GM12878 (cell line): Measurements from ENCODE around the gene SCGB1A1. TPM values are rescaled to one million over a fixed set of nuclear protein-coding genes. Genes with fewer than 3 reads are reported as not detected.
A peak's percentile ranks its signal among the peaks of the same experiment; 100 is the strongest.

Experiments
- ATAC-seq: fragments of 200-7000 bp; cut with Tn5 transposase; 3 replicates; pipeline ENCODE4 v1.9.1; 2020; ENCODE audit warnings: mild to moderate bottlenecking, moderate library complexity
- BruUV-seq: library from RNA; stranded (reverse); fragments of 400-500 nt; replicated peaks from 2 replicates; lab custom pipeline; 2021; lab: Mats Ljungman, UMichigan
- CTCF ChIA-PET: fragments of 300-600 bp; sonication (Branson Sonifier 250); formaldehyde crosslinking; extraction: SDS; loops from one replicate; lab custom pipeline; 2021; ENCODE audit warnings: inconsistent platforms; lab: Yijun Ruan, JAX
- POLR2A ChIA-PET: fragments of 350-600 bp; formaldehyde crosslinking; extraction: SDS; loops from one replicate; lab custom pipeline; 2021; ENCODE audit warnings: inconsistent platforms; lab: Charles Lee
- RAD21 ChIA-PET: fragments of 300-600 bp; sonication (Branson Sonifier 250); formaldehyde crosslinking; loops from one replicate; lab custom pipeline; 2023; ENCODE audit warnings: antibody characterized with exemption; ENCODE audit not compliant: unreplicated experiment; lab: Charles Lee
- SMC1A ChIA-PET: fragments of 300-600 bp; sonication (Branson Sonifier 250); formaldehyde crosslinking; loops from one replicate; lab custom pipeline; 2023; ENCODE audit not compliant: unreplicated experiment, uncharacterized antibody; lab: Charles Lee
- DNase-seq: peaks from one replicate; pipeline ENCODE4 v3.0.0-alpha.2; 2011; ENCODE audit warnings: low read depth, low spot score
- FAIRE-seq: peaks from 3 replicates; lab custom pipeline; 2011; peaks lifted over from hg19 to GRCh38; lab: Jason Lieb, UNC
- H2AFZ ChIP-seq: 2 replicates; pipeline ENCODE4 v1.6.0; 2011; ENCODE audit warnings: low read depth, low read length, control low read depth; ENCODE audit not compliant: control insufficient read depth
- H3K27ac ChIP-seq: 2 replicates; pipeline ENCODE4 v1.5.1; 2011; ENCODE audit warnings: control low read depth; ENCODE audit not compliant: control insufficient read depth, insufficient read depth
- H3K27me3 ChIP-seq, 2 experiments: replicated peaks in 1 of 2; 2 replicates each; pipeline versions ENCODE4 v1.6.0 to v1.6.1; 2011; ENCODE audit warnings: low read length in 1 of 2; ENCODE audit not compliant: control insufficient read depth in 2 of 2, insufficient read depth in 2 of 2
- H3K36me3 ChIP-seq, 2 experiments: 2 replicates each; pipeline ENCODE4 v1.5.1; 2011; ENCODE audit warnings: low read length in 1 of 2; ENCODE audit not compliant: control insufficient read depth in 2 of 2, insufficient read depth in 2 of 2
- H3K4me1 ChIP-seq: 2 replicates; pipeline ENCODE4 v1.6.1; 2011; ENCODE audit warnings: mild to moderate bottlenecking, low read length, moderate library complexity, mixed read lengths; ENCODE audit not compliant: control insufficient read depth, insufficient read depth
- H3K4me2 ChIP-seq: 2 replicates; pipeline ENCODE4 v1.6.0; 2011; ENCODE audit warnings: control low read depth; ENCODE audit not compliant: control insufficient read depth, insufficient read depth
- H3K4me3 ChIP-seq: fragments of 200-600 bp; sonication (generic); 2 replicates; pipeline ENCODE4 v1.5.1; 2016
- H3K79me2 ChIP-seq: 2 replicates; pipeline ENCODE4 v1.6.0; 2011; ENCODE audit warnings: low read length; ENCODE audit not compliant: control insufficient read depth, insufficient read depth
- H3K9ac ChIP-seq: 2 replicates; pipeline ENCODE4 v1.8.0; 2011; ENCODE audit warnings: low read length, control low read depth, mixed read lengths; ENCODE audit not compliant: control insufficient read depth, insufficient read depth
- H3K9me3 ChIP-seq: replicated peaks from 3 replicates; pipeline ENCODE4 v1.5.1; 2011; ENCODE audit warnings: mild to moderate bottlenecking, low read length; ENCODE audit not compliant: control insufficient read depth, insufficient read depth
- H4K20me1 ChIP-seq: 2 replicates; pipeline ENCODE4 v1.6.0; 2011; ENCODE audit not compliant: control insufficient read depth, insufficient read depth
- BHLHE40 ChIP-seq, 2 experiments: fragments of 450-650 bp in 1 of 2; IDR thresholded peaks; 2 replicates each; pipeline ENCODE4 v1.6.1; 2011 to 2017; ENCODE audit warnings: low read depth in 2 of 2, borderline replicate concordance in 1 of 2, improper control_type of control experiment in 1 of 2, low read length in 1 of 2, mild to moderate bottlenecking in 1 of 2
- CTCF ChIP-seq, 3 experiments: IDR thresholded peaks in 2 of 3; conservative IDR thresholded peaks in 1 of 3; 2 replicates each; pipeline ENCODE4 v1.5.1; 2011; ENCODE audit warnings: low read depth in 3 of 3, low read length in 3 of 3, mild to moderate bottlenecking in 3 of 3, control low read depth in 2 of 3, moderate library complexity in 2 of 3, inconsistent platforms in 1 of 3, mixed read lengths in 1 of 3; ENCODE audit not compliant: control insufficient read depth in 2 of 3, insufficient read depth in 1 of 3; ENCODE audit errors: extremely low read depth in 1 of 3
- EED ChIP-seq: sonication (generic); IDR thresholded peaks from 2 replicates; pipeline ENCODE4 v1.6.1; 2016; ENCODE audit warnings: antibody characterized with exemption, low read depth
- ELK1 ChIP-seq: IDR thresholded peaks from 2 replicates; pipeline ENCODE4 v1.6.1; 2012; ENCODE audit warnings: low read depth, low read length, improper control_type of control experiment
- FOXM1 ChIP-seq: IDR thresholded peaks from 2 replicates; pipeline ENCODE4 v1.6.1; 2012; ENCODE audit warnings: low read depth, mild to moderate bottlenecking, inconsistent platforms, low read length, moderate library complexity
- IKZF1 ChIP-seq: fragments of 450-650 bp; conservative IDR thresholded peaks from 2 replicates; pipeline ENCODE4 v1.6.1; 2017; ENCODE audit warnings: antibody characterized with exemption, mild to moderate bottlenecking
- IKZF2 ChIP-seq, 2 experiments: fragments of 450-650 bp; IDR thresholded peaks; 2 replicates each; pipeline ENCODE4 v1.6.1; 2017; ENCODE audit warnings: mild to moderate bottlenecking in 2 of 2, moderate library complexity in 2 of 2
- JUNB ChIP-seq: IDR thresholded peaks from 2 replicates; pipeline ENCODE4 v1.6.1; 2016; ENCODE audit warnings: antibody characterized with exemption, mild to moderate bottlenecking
- MYB ChIP-seq: fragments of 150-350 bp; IDR thresholded peaks from 2 replicates; pipeline ENCODE4 v1.6.1; 2014; ENCODE audit warnings: mild to moderate bottlenecking, low read depth, low read length, borderline replicate concordance
- PAX5 ChIP-seq: IDR thresholded peaks from 2 replicates; pipeline ENCODE4 v1.6.1; 2011; ENCODE audit warnings: low read depth, low read length, borderline replicate concordance
- RAD21 ChIP-seq: IDR thresholded peaks from 2 replicates; pipeline ENCODE4 v1.6.1; 2011; ENCODE audit warnings: mild to moderate bottlenecking, low read depth, low read length, moderate library complexity; ENCODE audit not compliant: insufficient read depth
- RELA ChIP-seq: fragments of 450-650 bp; IDR thresholded peaks from 2 replicates; pipeline ENCODE4 v1.8.0; 2014; ENCODE audit warnings: borderline replicate concordance; ENCODE audit not compliant: partially characterized antibody
- SIX5 ChIP-seq: IDR thresholded peaks from 2 replicates; pipeline ENCODE4 v1.6.1; 2011; ENCODE audit warnings: mild to moderate bottlenecking, low read depth, low read length, moderate library complexity; ENCODE audit not compliant: severe bottlenecking
- SMC3 ChIP-seq: IDR thresholded peaks from 2 replicates; pipeline ENCODE4 v1.6.1; 2011; ENCODE audit warnings: low read length, improper control_type of control experiment, borderline replicate concordance
- SREBF1 ChIP-seq: IDR thresholded peaks from 2 replicates; pipeline ENCODE4 v1.6.1; 2012; ENCODE audit warnings: mild to moderate bottlenecking, low read length
- SRF ChIP-seq, 2 experiments: IDR thresholded peaks; 2 replicates each; pipeline ENCODE4 v1.6.1; 2011; ENCODE audit warnings: low read depth in 2 of 2, low read length in 2 of 2, mild to moderate bottlenecking in 1 of 2, moderate library complexity in 1 of 2
- STAT3 ChIP-seq: IDR thresholded peaks from 2 replicates; pipeline ENCODE4 v1.6.1; 2011; ENCODE audit warnings: low read depth, low read length, improper control_type of control experiment
- TCF12 ChIP-seq: IDR thresholded peaks from 2 replicates; pipeline ENCODE4 v1.6.1; 2011; ENCODE audit warnings: low read depth, mild to moderate bottlenecking, low read length
- TCF3 ChIP-seq: IDR thresholded peaks from 2 replicates; pipeline ENCODE4 v1.6.1; 2012; ENCODE audit warnings: low read depth, mild to moderate bottlenecking, low read length, borderline replicate concordance; ENCODE audit not compliant: insufficient read depth
- WGBS: methylation state at CpG from one replicate; pipeline ENCODE4 v1.1.6; 2016; ENCODE audit warnings: low lambda C conversion rate; ENCODE audit not compliant: insufficient replicate concordance, insufficient coverage; ENCODE audit errors: missing lambda C conversion rate; 5-methylcytosine and 5-hydroxymethylcytosine counted together
- in situ Hi-C: fragments of 300-500 bp; cut with MboI; formaldehyde crosslinking; loops from 9 replicates; pipeline ENCODE4 v1.14.3; 2018; ENCODE audit warnings: mixed read lengths
- intact Hi-C: fragments of 100-400 bp; cut with micrococcal nuclease; formaldehyde crosslinking; loops from one replicate; pipeline ENCODE4 v1.14.2; 2022; ENCODE audit not compliant: unreplicated experiment
- polyA plus RNA-seq, 11 experiments: library from polyadenylated mRNA; depleted of rRNA in 4 of 11; unstranded in 6 of 11; stranded (reverse) in 5 of 11; fragments of >200 nt; fragmentation: Nextera tagmentation in 4 of 11; fragmentation: Illumina TruSeq in 1 of 11; extraction: Ambion mirVana in 4 of 11; extraction: Trizol in 1 of 11; gene quantifications; 1 replicate in 1 of 11; 2 replicates in 10 of 11; pipeline versions ENCODE4 v1.2.1 to v1.2.3, GENCODE V29; 2011 to 2016; ENCODE audit warnings: inconsistent platforms in 2 of 11, missing spikeins in 2 of 11, low read depth in 1 of 11
- total RNA-seq, 4 experiments: library from RNA; depleted of rRNA in 3 of 4; stranded (reverse); fragments of >200 nt in 3 of 4; fragmentation: Illumina TruSeq in 1 of 4; extraction: Trizol in 1 of 4; gene quantifications; 2 replicates each; pipeline versions ENCODE4 v1.2.1 to v1.2.3, GENCODE V29; 2013 to 2021
- TF ChIP-seq, protein P1 (sequence below): fragments of 450-650 bp; conservative IDR thresholded peaks from 2 replicates; pipeline ENCODE4 v1.6.1; 2017; ENCODE audit warnings: mild to moderate bottlenecking, moderate library complexity

SCGB1A1 gene
- total and polyA plus RNA-seq, 10 of the 15 experiments (the other 5 are each of a cell fraction or from before 2014, with no cell fraction given): not detected

GRCh38 chr11:62464655-62465054, 45.8 kb downstream of the SCGB1A1 start:
- in situ Hi-C loops (no loop called here), intact Hi-C loops (loop anchor here (2.0 to 10.0 kb wide), 2 partner anchors 76 to 220 kb away; partner anchors contain the start of gene LRRN4CL)
- Histone ChIP-seq H3K4me1 (peaks cover 9% of the 10 kb centered on the region; the same call in 1 of the 2 replicates), H3K9ac (no peak overlapping the region), H3K27me3 (no peaks in the 10 kb centered on the region), H3K4me2 (peak overlapping the region; percentile 28; the same call in 1 of the 2 replicates), H3K9me3 (no peaks in the 10 kb centered on the region; the same call in 2 of the 3 replicates), H3K79me2 (no peaks in the 10 kb centered on the region), H2AFZ (no peak overlapping the region), H3K36me3 (no peaks in the 10 kb centered on the region), H3K27ac (no peak overlapping the region), H4K20me1 (no peaks in the 10 kb centered on the region), H3K4me3 (no peak overlapping the region)
- ATAC-seq (peak; percentile 92), FAIRE-seq (peak; percentile 75), DNase-seq (peak; percentile 34)
- ChIA-PET CTCF (interaction anchor here (0.6 to 2.9 kb wide), 15 partner anchors 10 to 192 kb away, joined by 3 to 42 read pairs (median 4); no protein-coding TSS in a partner anchor), SMC1A (interaction anchor here (1.0 to 2.2 kb wide), 8 partner anchors 22 to 127 kb away, joined by 3 to 16 read pairs (median 3); partner anchors contain the start of gene TUT1), POLR2A (interaction anchor here (1.3 to 1.7 kb wide), 2 partner anchors 23 to 79 kb away, joined by 4 to 5 read pairs; no protein-coding TSS in a partner anchor), RAD21 (interaction anchor here (0.7 to 2.4 kb wide), 6 partner anchors 31 to 89 kb away, joined by 3 to 12 read pairs (median 3); no protein-coding TSS in a partner anchor)
- 0% methylated on average over 6 of the region's 7 CpGs for WGBS
- peak; percentile 56 for TF ChIP-seq RAD21
- TF ChIP-seq SIX5: no peak
- TF ChIP-seq BHLHE40 (IDR thresholded peaks at IDR 0.05; ENCODE audit: borderline replicate concordance in 1 of 2, low read depth in 2 of 2, low read length in 1 of 2): no peak
- peak; percentile 94 for TF ChIP-seq PAX5
- TF ChIP-seq ELK1: no peak
- no peak for TF ChIP-seq MYB
- peak; percentile 60; the same call in 1 of the 2 replicates for TF ChIP-seq EED
- peak in 1 of 2 experiments; percentile 45; a peak in 2 of 4 replicates for TF ChIP-seq IKZF2 (IDR thresholded peaks at IDR 0.05)
- peak; percentile 78; the same call in 1 of the 2 replicates for TF ChIP-seq TCF3
- no peak for TF ChIP-seq RELA
- no peak for TF ChIP-seq SMC3
- peak; percentile 50 for TF ChIP-seq JUNB
- TF ChIP-seq SREBF1: no peak
- TF ChIP-seq, protein P1, sequence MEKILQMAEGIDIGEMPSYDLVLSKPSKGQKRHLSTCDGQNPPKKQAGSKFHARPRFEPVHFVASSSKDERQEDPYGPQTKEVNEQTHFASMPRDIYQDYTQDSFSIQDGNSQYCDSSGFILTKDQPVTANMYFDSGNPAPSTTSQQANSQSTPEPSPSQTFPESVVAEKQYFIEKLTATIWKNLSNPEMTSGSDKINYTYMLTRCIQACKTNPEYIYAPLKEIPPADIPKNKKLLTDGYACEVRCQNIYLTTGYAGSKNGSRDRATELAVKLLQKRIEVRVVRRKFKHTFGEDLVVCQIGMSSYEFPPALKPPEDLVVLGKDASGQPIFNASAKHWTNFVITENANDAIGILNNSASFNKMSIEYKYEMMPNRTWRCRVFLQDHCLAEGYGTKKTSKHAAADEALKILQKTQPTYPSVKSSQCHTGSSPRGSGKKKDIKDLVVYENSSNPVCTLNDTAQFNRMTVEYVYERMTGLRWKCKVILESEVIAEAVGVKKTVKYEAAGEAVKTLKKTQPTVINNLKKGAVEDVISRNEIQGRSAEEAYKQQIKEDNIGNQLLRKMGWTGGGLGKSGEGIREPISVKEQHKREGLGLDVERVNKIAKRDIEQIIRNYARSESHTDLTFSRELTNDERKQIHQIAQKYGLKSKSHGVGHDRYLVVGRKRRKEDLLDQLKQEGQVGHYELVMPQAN: no peak
- TF ChIP-seq CTCF (IDR thresholded peaks at IDR 0.05 in 2 of 3, conservative IDR thresholded peaks at IDR 0.05 in 1 of 3; ENCODE audit: control insufficient read depth in 2 of 3, extremely low read depth in 1 of 3, insufficient read depth in 1 of 3, low read depth in 3 of 3, low read length in 3 of 3): peak in 2 of 3 experiments; percentile 29; a peak in 2 of 6 replicates
- peak; percentile 44 for TF ChIP-seq IKZF1
- no peak for TF ChIP-seq FOXM1
- no peak for TF ChIP-seq SRF (IDR thresholded peaks at IDR 0.05; ENCODE audit: low read depth in 2 of 2, low read length in 2 of 2)
- TF ChIP-seq STAT3: no peak
- TF ChIP-seq TCF12: peak; percentile 27; the same call in 1 of the 2 replicates
- no TSS peak for BruUV-seq
